Left ventricle myocardium superior (tissue), 1 donor: ENCODE data around the gene THADA. TPM values are rescaled to one million over a fixed set of nuclear protein-coding genes. Genes with fewer than 3 reads are reported as not detected.

Source experiments
- ATAC-seq: fragments of 200-7000 bp; cut with Tn5 transposase; one replicate; pipeline ENCODE4 v1.9.1; 2020; ENCODE audit warnings: mild to moderate bottlenecking, moderate library complexity
- DNase-seq: peaks from one replicate; pipeline ENCODE4 v3.0.0-alpha.2; 2020
- intact Hi-C: fragments of 100-400 bp; cut with micrococcal nuclease; formaldehyde crosslinking; loops from one replicate; pipeline ENCODE4 v1.11.0; 2022
- total RNA-seq: library from RNA; stranded (reverse); fragmentation: NEBNext Ultra II Directional; extraction: Animal tissue kit (Norgen Biotek cat#: 25700); gene quantifications from one replicate; pipeline ENCODE4 v1.2.1, GENCODE V29; 2021
- donor health status: DM: no; HTN: yes; CAD: no; lungs with severe emphysema.

The THADA gene
- total RNA-seq, 1 donor from 2014 or later: 12.1 TPM

DNA sequence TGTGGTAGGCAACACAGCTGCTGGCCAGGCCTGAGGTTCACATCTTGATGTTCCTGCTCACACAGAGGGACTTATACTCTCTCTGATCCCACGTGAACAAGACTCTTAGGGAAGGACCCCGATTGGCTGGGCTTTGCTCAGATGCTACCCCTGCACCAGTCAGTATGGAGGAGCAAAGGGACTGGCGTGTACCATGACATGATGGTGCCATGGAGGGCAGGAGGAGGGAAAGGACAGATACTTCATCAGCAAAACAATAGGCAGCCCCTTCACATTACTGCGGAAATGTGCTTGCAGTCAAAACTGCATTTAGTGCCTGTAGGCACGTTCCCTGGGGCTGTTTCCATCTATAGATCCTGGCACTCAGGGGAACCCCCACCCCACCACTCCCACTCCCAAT, 412.1 kb downstream of the THADA start:
- intact Hi-C loops: no loop called here
- no peak for ATAC-seq
- DNase-seq: no peak

GRCh38 chr2:43180897-43181296, 414.9 kb downstream of the THADA start:
- DNase-seq (no peak), ATAC-seq (no peak)
- intact Hi-C loops: no loop called here

Other genes starting within 250 kb of the THADA start
- 1.1 TPM for gene PLEKHH2, start 41.2 kb upstream of the THADA start, total RNA-seq
- gene C1GALT1C1L, start 80.4 kb upstream of the THADA start, total RNA-seq: 0.64 TPM
- 8.1 TPM for gene DYNC2LI1, start 178.0 kb upstream of the THADA start, total RNA-seq
- not detected for gene ABCG5, start 242.8 kb upstream of the THADA start, total RNA-seq
- gene ABCG8, start 242.9 kb upstream of the THADA start, total RNA-seq: not detected